Neural crest cell (in vitro differentiated cells): ENCODE data around the gene ZNF497. TPM values are rescaled to one million over a fixed set of nuclear protein-coding genes. Genes with fewer than 3 reads are reported as not detected.

Source experiments
- DNase-seq: peaks from one replicate; pipeline ENCODE4 v3.0.0; 2021; ENCODE audit warnings: low read depth, mixed read lengths, low spot score
- H3K27ac Mint-ChIP-seq: one replicate; pipeline ENCODE4 v1.8.0; 2021; ENCODE audit warnings: mild to moderate bottlenecking, mixed read lengths; ENCODE audit not compliant: unreplicated experiment
- H3K27me3 Mint-ChIP-seq: 2 replicates; pipeline ENCODE4 v1.8.0; 2021; ENCODE audit warnings: low read depth, mild to moderate bottlenecking, mixed read lengths
- H3K36me3 Mint-ChIP-seq: 2 replicates; pipeline ENCODE4 v1.8.0; 2021; ENCODE audit warnings: low read depth, mild to moderate bottlenecking, mixed read lengths
- H3K4me1 Mint-ChIP-seq: 2 replicates; pipeline ENCODE4 v1.8.0; 2021; ENCODE audit warnings: mixed read lengths
- H3K4me3 Mint-ChIP-seq: one replicate; pipeline ENCODE4 v1.8.0; 2021; ENCODE audit warnings: mild to moderate bottlenecking, mixed read lengths
- H3K9me3 Mint-ChIP-seq: 2 replicates; pipeline ENCODE4 v1.8.0; 2021; ENCODE audit warnings: mixed read lengths
- CTCF ChIP-seq: fragments of 200-600 bp; sonication (generic); conservative IDR thresholded peaks from 2 replicates; pipeline ENCODE4 v1.5.0; 2021; ENCODE audit warnings: antibody characterized with exemption, mild to moderate bottlenecking
- total RNA-seq: library from RNA; stranded (reverse); gene quantifications from 2 replicates; pipeline ENCODE4 v1.2.1, GENCODE V29; 2021

Gene ZNF497
- total RNA-seq, 1 donor from 2014 or later: 8.4 TPM

GRCh38 chr19:58395979-58396627 lies 33.6 kb upstream of the ZNF497 start:
- Mint-ChIP-seq H3K9me3 (no peaks in the 10 kb centered on the region), H3K27ac (no peak overlapping the region), H3K27me3 (peaks cover 25% of the 10 kb centered on the region), H3K36me3 (peaks cover 14% of the 10 kb centered on the region), H3K4me3 (peak overlapping the region; percentile 74), H3K4me1 (peaks cover 22% of the 10 kb centered on the region)
- DNase-seq: no peak
- TF ChIP-seq CTCF: no peak

DNA sequence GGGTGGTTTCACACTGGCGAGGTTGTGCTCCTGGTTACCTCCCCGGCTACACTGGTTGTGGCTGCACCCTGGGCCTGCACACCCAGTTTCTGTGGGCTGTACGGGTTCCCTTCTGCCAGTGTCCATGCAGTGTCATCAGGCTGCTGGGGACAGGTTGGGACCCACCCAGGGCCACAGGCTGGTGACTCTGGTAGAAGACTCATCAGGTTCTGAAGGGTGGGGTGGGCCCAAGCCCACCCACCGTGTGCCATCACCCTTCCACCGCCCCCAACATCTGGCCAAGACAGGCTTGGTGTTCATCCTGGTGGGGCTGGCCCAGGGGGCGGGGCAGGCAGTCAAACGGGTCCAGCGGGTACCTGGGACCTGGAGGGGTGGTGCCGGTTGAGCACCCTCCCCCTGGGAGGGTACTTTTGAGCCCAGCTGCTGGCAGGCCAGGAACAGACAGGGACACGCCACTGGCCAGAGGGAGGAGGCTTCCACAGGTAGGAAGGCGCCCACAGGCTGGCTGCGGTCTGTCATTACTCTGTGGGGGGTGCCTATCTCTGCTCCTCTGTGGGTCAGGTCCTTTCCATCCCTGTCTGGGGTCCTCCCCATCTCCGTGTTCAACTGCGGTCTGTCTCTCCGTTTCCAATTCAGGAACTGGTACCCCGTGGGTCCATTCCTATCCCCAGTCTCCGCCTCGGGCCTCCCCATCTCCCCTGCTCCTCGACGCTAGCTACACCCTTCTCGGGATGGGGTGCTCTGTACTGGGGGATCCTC lies 32.8 kb upstream of the ZNF497 start, which contains the start of gene RNF225:
Gene RNF225 (plus strand): TSS at position 437 of the 759 bp plus-strand sequence. CDS start 434 bp downstream, outside the sequence.
- no peak for TF ChIP-seq CTCF

DNA sequence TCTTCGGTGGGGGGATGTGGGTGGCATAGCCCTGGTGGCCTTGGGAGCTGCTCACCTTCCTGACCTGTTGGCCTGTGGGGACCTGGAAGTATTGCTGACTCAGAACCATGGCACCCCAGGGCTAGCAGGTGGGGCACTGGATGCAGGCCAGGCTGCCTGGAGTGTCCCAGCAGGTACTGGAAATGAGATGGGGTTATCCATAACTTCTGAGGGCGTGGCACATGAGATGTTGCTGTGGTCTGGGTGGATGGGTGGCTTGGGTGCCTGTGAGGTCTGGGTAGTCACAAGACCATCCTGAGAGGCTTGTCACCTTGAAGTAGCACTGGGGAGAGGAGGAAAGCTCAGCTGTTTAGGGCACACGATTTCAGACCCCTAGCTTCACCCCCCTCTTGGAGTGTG lies 32.3 kb upstream of the ZNF497 start:
- no peaks in the 10 kb centered on the region for H3K9me3 Mint-ChIP-seq
- H3K36me3 Mint-ChIP-seq: peaks cover 17% of the 10 kb centered on the region
- TF ChIP-seq CTCF: no peak
- H3K4me3 Mint-ChIP-seq: peak overlapping the region; percentile 71
- no peak overlapping the region for H3K27ac Mint-ChIP-seq
- no peak for DNase-seq
- H3K27me3 Mint-ChIP-seq: peaks cover 23% of the 10 kb centered on the region
- peaks cover 15% of the 10 kb centered on the region for H3K4me1 Mint-ChIP-seq

More for the DNA sequence above, 32.8 kb upstream of the ZNF497 start, which contains the start of gene RNF225:
- H3K4me1 Mint-ChIP-seq: peaks cover 19% of the 10 kb centered on the region
- peaks cover 23% of the 10 kb centered on the region for H3K27me3 Mint-ChIP-seq
- DNase-seq: no peak
- H3K4me3 Mint-ChIP-seq: peak within 1 kb of the TSS; percentile 74
- H3K9me3 Mint-ChIP-seq: no peaks in the 10 kb centered on the region
- H3K36me3 Mint-ChIP-seq: peaks cover 17% of the 10 kb centered on the region
- no peak within 1 kb of the TSS for H3K27ac Mint-ChIP-seq

DNA sequence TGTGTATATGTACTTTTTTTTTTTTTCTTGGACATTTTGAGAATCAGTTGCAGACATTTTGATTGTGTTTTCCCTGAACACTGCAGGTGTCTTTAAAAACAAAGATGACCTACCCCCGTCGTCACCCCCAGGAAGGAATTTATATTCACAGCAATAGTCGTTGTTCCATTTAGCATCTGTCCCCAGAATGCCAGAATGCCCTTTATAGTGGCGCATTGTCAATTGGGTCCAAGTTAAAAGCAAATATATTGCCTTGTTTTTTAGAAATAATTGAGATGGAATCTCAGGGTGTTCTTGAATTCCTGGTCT lies 31.1 kb upstream of the ZNF497 start:
- no peak for TF ChIP-seq CTCF
- Mint-ChIP-seq H3K4me1 (peaks cover 18% of the 10 kb centered on the region), H3K27ac (no peak overlapping the region), H3K27me3 (peaks cover 23% of the 10 kb centered on the region), H3K36me3 (peaks cover 21% of the 10 kb centered on the region), H3K4me3 (peak overlapping the region; percentile 79), H3K9me3 (no peaks in the 10 kb centered on the region)
- DNase-seq: no peak

DNA sequence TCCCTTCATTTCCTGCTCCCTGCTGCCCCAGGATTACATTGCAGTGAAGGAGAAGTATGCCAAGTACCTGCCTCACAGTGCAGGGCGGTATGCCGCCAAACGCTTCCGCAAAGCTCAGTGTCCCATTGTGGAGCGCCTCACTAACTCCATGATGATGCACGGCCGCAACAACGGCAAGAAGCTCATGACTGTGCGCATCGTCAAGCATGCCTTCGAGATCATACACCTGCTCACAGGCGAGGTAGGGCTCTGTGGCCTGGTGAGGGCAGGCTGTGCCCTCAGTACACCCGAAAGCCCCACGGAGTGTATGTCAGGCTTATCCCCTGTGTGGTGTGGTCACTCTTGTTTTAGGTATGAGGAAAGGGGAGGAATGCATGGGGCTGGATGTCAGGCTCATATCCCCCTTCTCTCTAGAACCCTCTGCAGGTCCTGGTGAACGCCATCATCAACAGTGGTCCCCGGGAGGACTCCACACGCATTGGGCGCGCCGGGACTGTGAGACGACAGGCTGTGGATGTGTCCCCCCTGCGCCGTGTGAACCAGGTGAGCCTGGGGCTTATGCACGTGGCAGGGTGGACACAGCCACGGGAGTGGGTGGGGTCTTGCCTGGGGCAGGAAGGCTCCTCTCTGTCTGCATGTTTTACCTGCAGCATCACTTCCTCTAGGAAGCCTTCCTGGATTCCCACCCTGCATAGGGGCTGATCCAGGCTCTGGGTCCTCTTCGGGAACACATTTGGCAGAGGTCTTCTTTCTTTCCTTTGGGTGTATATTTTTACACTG lies 30.6 kb upstream of the ZNF497 start:
- H3K27ac Mint-ChIP-seq: no peak overlapping the region
- peaks cover 21% of the 10 kb centered on the region for H3K36me3 Mint-ChIP-seq
- H3K9me3 Mint-ChIP-seq: no peaks in the 10 kb centered on the region
- H3K27me3 Mint-ChIP-seq: peaks cover 23% of the 10 kb centered on the region
- H3K4me1 Mint-ChIP-seq: peaks cover 22% of the 10 kb centered on the region
- DNase-seq: no peak
- no peak for TF ChIP-seq CTCF
- peak overlapping the region; percentile 79 for H3K4me3 Mint-ChIP-seq
